Osteocyte (in vitro differentiated cells): ENCODE measurements around the gene ZNF554. TPM values are rescaled to one million over a fixed set of nuclear protein-coding genes. Genes with fewer than 3 reads are reported as not detected.
A peak's percentile ranks its signal among the peaks of the same experiment; 100 is the strongest.
"Not testable (repeated sequence)": the region's sequence is repeated elsewhere in the genome, so short reads cannot be mapped to it uniquely, and the experiment has no call there.

Source experiments
- DNase-seq: peaks from one replicate; pipeline ENCODE4 v3.0.0; 2021; ENCODE audit warnings: mixed read lengths; ENCODE audit not compliant: unreplicated experiment; ENCODE audit errors: extremely low spot score
- H3K27ac Mint-ChIP-seq: one replicate; pipeline ENCODE4 v1.8.0; 2021; ENCODE audit warnings: mild to moderate bottlenecking, mixed read lengths; ENCODE audit not compliant: unreplicated experiment
- H3K27me3 Mint-ChIP-seq: one replicate; pipeline ENCODE4 v1.8.0; 2021; ENCODE audit warnings: mixed read lengths; ENCODE audit not compliant: unreplicated experiment
- H3K36me3 Mint-ChIP-seq: one replicate; pipeline ENCODE4 v1.8.0; 2021; ENCODE audit warnings: mixed read lengths; ENCODE audit not compliant: unreplicated experiment
- H3K4me1 Mint-ChIP-seq: one replicate; pipeline ENCODE4 v1.8.0; 2021; ENCODE audit warnings: mixed read lengths; ENCODE audit not compliant: unreplicated experiment
- H3K4me3 Mint-ChIP-seq: one replicate; pipeline ENCODE4 v1.8.0; 2021; ENCODE audit warnings: mild to moderate bottlenecking, moderate library complexity, mixed read lengths; ENCODE audit not compliant: unreplicated experiment
- H3K9me3 Mint-ChIP-seq: one replicate; pipeline ENCODE4 v1.8.0; 2021; ENCODE audit warnings: mixed read lengths; ENCODE audit not compliant: unreplicated experiment
- total RNA-seq: library from RNA; stranded (reverse); gene quantifications from 2 replicates; pipeline ENCODE4 v1.2.1, GENCODE V29; 2021
- TF ChIP-seq, protein P1 (sequence below): fragments of 200-600 bp; sonication (generic); IDR thresholded peaks from 2 replicates; pipeline ENCODE4 v1.5.0; 2021; ENCODE audit warnings: antibody characterized with exemption, mild to moderate bottlenecking, moderate library complexity

Gene ZNF554
- total RNA-seq, 1 donor from 2014 or later = 7.4 TPM

DNA sequence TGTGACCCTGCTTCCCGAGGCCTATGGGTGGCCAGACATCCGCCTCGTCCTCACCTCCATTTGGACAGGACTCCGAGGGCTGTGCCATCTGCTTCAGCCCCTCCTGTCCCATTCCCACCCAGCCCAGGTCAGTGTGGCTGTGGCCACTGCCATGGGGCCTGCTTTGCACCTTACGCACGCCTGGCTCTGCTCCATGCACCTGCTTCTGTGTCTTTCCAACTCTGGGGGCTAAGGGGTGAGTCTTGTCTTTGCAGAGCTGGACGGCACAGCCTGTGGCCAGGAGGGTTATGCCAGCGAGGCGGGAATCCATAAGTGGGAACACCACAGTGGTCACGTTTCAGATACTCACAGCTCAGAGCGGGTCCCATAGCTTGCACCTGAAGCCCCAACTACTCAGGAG, 5.2 kb upstream of the ZNF554 start:
- H3K4me1 Mint-ChIP-seq = no peaks in the 10 kb centered on the region
- H3K27ac Mint-ChIP-seq = no peak overlapping the region
- peak; percentile 83 for DNase-seq
- TF ChIP-seq, protein P1, sequence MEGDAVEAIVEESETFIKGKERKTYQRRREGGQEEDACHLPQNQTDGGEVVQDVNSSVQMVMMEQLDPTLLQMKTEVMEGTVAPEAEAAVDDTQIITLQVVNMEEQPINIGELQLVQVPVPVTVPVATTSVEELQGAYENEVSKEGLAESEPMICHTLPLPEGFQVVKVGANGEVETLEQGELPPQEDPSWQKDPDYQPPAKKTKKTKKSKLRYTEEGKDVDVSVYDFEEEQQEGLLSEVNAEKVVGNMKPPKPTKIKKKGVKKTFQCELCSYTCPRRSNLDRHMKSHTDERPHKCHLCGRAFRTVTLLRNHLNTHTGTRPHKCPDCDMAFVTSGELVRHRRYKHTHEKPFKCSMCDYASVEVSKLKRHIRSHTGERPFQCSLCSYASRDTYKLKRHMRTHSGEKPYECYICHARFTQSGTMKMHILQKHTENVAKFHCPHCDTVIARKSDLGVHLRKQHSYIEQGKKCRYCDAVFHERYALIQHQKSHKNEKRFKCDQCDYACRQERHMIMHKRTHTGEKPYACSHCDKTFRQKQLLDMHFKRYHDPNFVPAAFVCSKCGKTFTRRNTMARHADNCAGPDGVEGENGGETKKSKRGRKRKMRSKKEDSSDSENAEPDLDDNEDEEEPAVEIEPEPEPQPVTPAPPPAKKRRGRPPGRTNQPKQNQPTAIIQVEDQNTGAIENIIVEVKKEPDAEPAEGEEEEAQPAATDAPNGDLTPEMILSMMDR = no peak
- no peaks in the 10 kb centered on the region for H3K9me3 Mint-ChIP-seq
- H3K4me3 Mint-ChIP-seq = no peak overlapping the region
- no peaks in the 10 kb centered on the region for H3K36me3 Mint-ChIP-seq
- H3K27me3 Mint-ChIP-seq = no peaks in the 10 kb centered on the region

GRCh38 chr19:2815191-2815614, 4.5 kb upstream of the ZNF554 start:
- Mint-ChIP-seq H3K4me1 (peaks cover under 1% of the 10 kb centered on the region), H3K9me3 (no peaks in the 10 kb centered on the region), H3K4me3 (no peak overlapping the region), H3K27me3 (no peaks in the 10 kb centered on the region), H3K27ac (no peak overlapping the region), H3K36me3 (no peaks in the 10 kb centered on the region)
- no peak for DNase-seq
- TF ChIP-seq, protein P1 = no peak

- DNase-seq = no peak
- TF ChIP-seq, protein P1 = no peak
- H3K27me3 Mint-ChIP-seq = no peaks in the 10 kb centered on the region
- peaks cover 4% of the 10 kb centered on the region for H3K4me1 Mint-ChIP-seq
- no peaks in the 10 kb centered on the region for H3K9me3 Mint-ChIP-seq
- no peak overlapping the region for H3K27ac Mint-ChIP-seq
- H3K4me3 Mint-ChIP-seq = no peak overlapping the region
- no peaks in the 10 kb centered on the region for H3K36me3 Mint-ChIP-seq
Measured at GRCh38 chr19:2815923-2816322, 3.7 kb upstream of the ZNF554 start.

DNA sequence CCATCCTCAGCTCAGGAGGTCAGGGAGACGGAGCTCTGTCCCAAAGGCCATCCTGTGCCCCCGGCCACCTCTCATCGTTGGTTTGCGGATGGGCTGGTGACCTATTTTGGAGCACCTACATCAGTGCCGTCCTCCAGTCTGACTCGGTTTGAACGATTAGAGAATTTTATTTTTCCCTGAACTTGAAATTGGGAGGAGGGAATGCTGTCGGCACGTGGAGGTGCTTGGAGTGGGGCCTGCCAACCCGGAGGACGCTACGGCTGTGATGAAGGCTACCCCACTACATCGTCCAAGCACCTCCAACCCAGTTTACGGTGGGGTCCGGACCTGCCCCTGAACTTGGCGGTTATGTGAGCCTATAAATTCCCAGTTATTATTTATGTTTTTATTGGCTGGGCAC, 3.0 kb upstream of the ZNF554 start:
- Mint-ChIP-seq H3K36me3 (no peaks in the 10 kb centered on the region), H3K4me3 (no peak overlapping the region), H3K4me1 (peaks cover 8% of the 10 kb centered on the region), H3K9me3 (no peaks in the 10 kb centered on the region), H3K27me3 (no peaks in the 10 kb centered on the region), H3K27ac (no peak overlapping the region)
- TF ChIP-seq, protein P1 = no peak
- DNase-seq = no peak

DNA sequence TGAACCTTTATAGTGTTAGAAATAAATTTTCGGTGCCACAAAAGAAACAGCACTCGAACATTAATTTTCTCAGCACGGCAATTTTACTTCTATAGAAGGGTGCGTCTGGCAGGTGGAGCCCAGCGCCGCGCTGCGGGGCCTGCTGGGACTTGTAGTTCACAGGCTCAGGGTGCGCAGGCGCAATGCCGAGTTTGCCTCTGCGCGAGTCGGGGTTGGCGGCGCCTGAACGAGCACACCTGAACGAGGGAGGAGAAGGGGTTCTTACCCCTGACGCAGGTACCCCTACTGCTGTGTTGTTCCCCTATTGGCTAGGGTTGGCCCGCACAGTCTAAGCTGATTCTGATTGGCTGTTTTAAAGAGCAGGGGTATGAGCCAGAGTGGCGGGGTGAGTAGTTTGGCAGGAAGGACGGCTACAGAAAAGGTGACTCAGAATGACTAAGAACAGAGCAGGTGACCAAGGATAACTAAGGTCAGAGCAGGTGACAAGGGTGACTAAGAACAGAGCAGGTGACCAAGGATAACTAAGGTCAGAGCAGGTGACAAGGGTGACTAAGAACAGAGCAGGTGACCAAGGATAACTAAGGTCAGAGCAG, 2.3 kb upstream of the ZNF554 start:
- DNase-seq, H3K4me3 Mint-ChIP-seq, H3K36me3 Mint-ChIP-seq, H3K4me1 Mint-ChIP-seq, H3K27ac Mint-ChIP-seq, H3K27me3 Mint-ChIP-seq, H3K9me3 Mint-ChIP-seq: not testable (repeated sequence)
